ENCODE measurements around the gene PRKCQ.

The PRKCQ gene

GRCh38 chr10:6379015-6379776 lies 200.9 kb downstream of the PRKCQ start:
- no peak for DNase-seq
